ENCODE results near the gene FRMD4B.
"Not testable (repeated sequence)": the region's sequence is repeated elsewhere in the genome, so short reads cannot be mapped to it uniquely, and the experiment has no call there.

Gene FRMD4B

GRCh38 chr3:69283913-69284611 lies 101.8 kb downstream of the FRMD4B start:
- DNase-seq (ENCODE audit: low spot score) = no peak

- no peak for DNase-seq (ENCODE audit: low spot score)
Observed at GRCh38 chr3:69283496-69283895, 102.4 kb downstream of the FRMD4B start.

GRCh38 chr3:69282181-69282580 lies 103.7 kb downstream of the FRMD4B start:
- peak; percentile 77 for DNase-seq (ENCODE audit: low spot score)

- not testable (repeated sequence) for DNase-seq (ENCODE audit: low spot score)
Observed at GRCh38 chr3:69277403-69277802, 108.5 kb downstream of the FRMD4B start.

GRCh38 chr3:69276884-69277283 lies 109.0 kb downstream of the FRMD4B start:
- DNase-seq (ENCODE audit: low spot score) = no peak

- not testable (repeated sequence) for DNase-seq (ENCODE audit: low spot score)
Observed at GRCh38 chr3:69276191-69276590, 109.7 kb downstream of the FRMD4B start.

GRCh38 chr3:69273896-69274295 lies 112.0 kb downstream of the FRMD4B start:
- DNase-seq (ENCODE audit: low spot score) = no peak

- DNase-seq (ENCODE audit: low spot score) = no peak
Observed at GRCh38 chr3:69272556-69272955, 113.3 kb downstream of the FRMD4B start.

- DNase-seq (ENCODE audit: low spot score) = no peak
Observed at GRCh38 chr3:69271098-69271497, 114.8 kb downstream of the FRMD4B start.

- no peak for DNase-seq (ENCODE audit: low spot score)
Observed at GRCh38 chr3:69266585-69266984, 119.3 kb downstream of the FRMD4B start.

- not testable (repeated sequence) for DNase-seq (ENCODE audit: low spot score)
Observed at GRCh38 chr3:69266071-69266470, 119.8 kb downstream of the FRMD4B start.

GRCh38 chr3:69260843-69261405 lies 125.0 kb downstream of the FRMD4B start:
- not testable (repeated sequence) for DNase-seq (ENCODE audit: low spot score)

- DNase-seq (ENCODE audit: low spot score) = no peak
Observed at GRCh38 chr3:69260216-69260787, 125.6 kb downstream of the FRMD4B start.

GRCh38 chr3:69259125-69259524 lies 126.8 kb downstream of the FRMD4B start:
- DNase-seq (ENCODE audit: low spot score) = no peak

- DNase-seq (ENCODE audit: low spot score) = no peak
Observed at GRCh38 chr3:69255928-69256327, 130.0 kb downstream of the FRMD4B start.

GRCh38 chr3:69254351-69254750 lies 131.5 kb downstream of the FRMD4B start:
- no peak for DNase-seq (ENCODE audit: low spot score)

GRCh38 chr3:69252631-69253030 lies 133.3 kb downstream of the FRMD4B start:
- no peak for DNase-seq (ENCODE audit: low spot score)

- DNase-seq (ENCODE audit: low spot score) = no peak
Observed at GRCh38 chr3:69252141-69252540, 133.7 kb downstream of the FRMD4B start.

GRCh38 chr3:69251078-69251805 lies 134.6 kb downstream of the FRMD4B start:
- no peak for DNase-seq (ENCODE audit: low spot score)

GRCh38 chr3:69250014-69250413 lies 135.9 kb downstream of the FRMD4B start:
- no peak for DNase-seq (ENCODE audit: low spot score)

- no peak for DNase-seq (ENCODE audit: low spot score)
Observed at GRCh38 chr3:69249001-69249400, 136.9 kb downstream of the FRMD4B start.

GRCh38 chr3:69248436-69248835 lies 137.5 kb downstream of the FRMD4B start:
- no peak for DNase-seq (ENCODE audit: low spot score)

GRCh38 chr3:69246612-69247011 lies 139.3 kb downstream of the FRMD4B start:
- DNase-seq (ENCODE audit: low spot score) = no peak
